ENCODE measurements around the gene SNHG17. TPM values are rescaled to one million over a fixed set of nuclear protein-coding genes. Genes with fewer than 3 reads are reported as not detected.

SNHG17 gene
- total and polyA plus RNA-seq, 9 of the 15 experiments (the other 6 are each of a cell fraction or from before 2014, with no cell fraction given) = 29.8 to 106 (median 57.7) TPM

GRCh38 chr20:38447931-38448675 lies 13.0 kb upstream of the SNHG17 start (continued):
- TF ChIP-seq REST (IDR thresholded peaks at IDR 0.05; ENCODE audit: borderline replicate concordance) = no peak
- no peak for TF ChIP-seq REST (CRISPR knock-in tag; IDR thresholded peaks at IDR 0.05; ENCODE audit: low read depth)
- peak in 1 of 3 experiments; percentile 4 for TF ChIP-seq YY1 (IDR thresholded peaks at IDR 0.05; ENCODE audit: borderline replicate concordance in 1 of 3, control insufficient read depth in 1 of 3, extremely low read depth in 1 of 3, insufficient read depth in 3 of 3, insufficient read length in 1 of 3, insufficient replicate concordance in 2 of 3, low read depth in 1 of 3, low read length in 2 of 3)
- TF ChIP-seq TSHZ1 (CRISPR knock-in tag; IDR thresholded peaks at IDR 0.05) = no peak
- TF ChIP-seq JUND (IDR thresholded peaks at IDR 0.05; ENCODE audit: borderline replicate concordance, low read depth, low read length) = 0 out of 2 replicates have a peak, but pooled peaks have one; percentile 5
- TF ChIP-seq JUND (tag; IDR thresholded peaks at IDR 0.05; ENCODE audit: borderline replicate concordance, low read depth, low read length) = no peak
- TF ChIP-seq ETV1 (tag; conservative IDR thresholded peaks at IDR 0.05; ENCODE audit: low read depth) = peak; percentile 51; the same call in 1 of the 2 replicates
- TF ChIP-seq ELF1 (tag; IDR thresholded peaks at IDR 0.05) = peak; percentile 53
- peak; percentile 53 for TF ChIP-seq TCF3 (CRISPR knock-in tag; IDR thresholded peaks at IDR 0.05)
- peak; percentile 58; the same call in 1 of the 2 replicates for TF ChIP-seq ARID1B (IDR thresholded peaks at IDR 0.05)
- peak; percentile 46; the same call in 1 of the 2 replicates for TF ChIP-seq TEAD4 (IDR thresholded peaks at IDR 0.05; ENCODE audit: low read length)
- no peak for TF ChIP-seq TEAD4 (CRISPR knock-in tag; IDR thresholded peaks at IDR 0.05; ENCODE audit: borderline replicate concordance)
- peak; percentile 68; the same call in 1 of the 2 replicates for TF ChIP-seq ETS1 (conservative IDR thresholded peaks at IDR 0.05; ENCODE audit: control insufficient read depth, low read depth, low read length)

All from K562 (cell line).